H1 (cell line): ENCODE measurements around the gene SLC25A20. TPM values are rescaled to one million over a fixed set of nuclear protein-coding genes. Genes with fewer than 3 reads are reported as not detected.

Source experiments
- CTCF ChIA-PET: fragments of 300-600 bp; sonication (Branson Sonifier 250); formaldehyde crosslinking; loops from one replicate; lab custom pipeline; 2021; ENCODE audit not compliant: partially characterized antibody; lab: Charles Lee
- POLR2A ChIA-PET: fragments of 300-600 bp; sonication (Branson Sonifier 250); formaldehyde crosslinking; loops from one replicate; lab custom pipeline; 2021; ENCODE audit warnings: inconsistent platforms; ENCODE audit not compliant: partially characterized antibody; lab: Charles Lee
- DNase-seq, 2 experiments: peaks; one replicate each; pipeline versions ENCODE4 v3.0.0 to v3.0.0-alpha.2; 2010 to 2022; ENCODE audit warnings: low spot score in 2 of 2, low read depth in 1 of 2, mixed read lengths in 1 of 2
- FAIRE-seq: peaks from 2 replicates; lab custom pipeline; 2011; peaks lifted over from hg19 to GRCh38; lab: Jason Lieb, UNC
- H2AFZ ChIP-seq: 2 replicates; pipeline ENCODE4 v1.8.1; 2012; ENCODE audit warnings: low read length, inconsistent platforms
- H2AK5ac ChIP-seq: 2 replicates; pipeline ENCODE4 v1.6.1; 2013; ENCODE audit warnings: low read depth, low read length
- H2BK120ac ChIP-seq: replicated peaks from 2 replicates; pipeline ENCODE3; 2013; ENCODE audit warnings: low read depth, low read length, inconsistent platforms
- H2BK12ac ChIP-seq: 2 replicates; pipeline ENCODE4 v1.6.1; 2013; ENCODE audit warnings: low read depth, low read length
- H2BK15ac ChIP-seq: 2 replicates; pipeline ENCODE4 v1.6.1; 2013; ENCODE audit warnings: low read length
- H2BK20ac ChIP-seq: 2 replicates; pipeline ENCODE4 v1.6.1; 2013; ENCODE audit warnings: low read length
- H2BK5ac ChIP-seq: 2 replicates; pipeline ENCODE4 v1.6.1; 2013; ENCODE audit warnings: low read depth, low read length
- H3K14ac ChIP-seq: 2 replicates; pipeline ENCODE4 v1.6.1; 2013; ENCODE audit warnings: inconsistent platforms; ENCODE audit not compliant: insufficient read length
- H3K18ac ChIP-seq: 2 replicates; pipeline ENCODE4 v1.6.1; 2013; ENCODE audit warnings: low read length; ENCODE audit errors: extremely low read depth
- H3K23ac ChIP-seq: 2 replicates; pipeline ENCODE4 v1.6.1; 2013; ENCODE audit warnings: inconsistent platforms; ENCODE audit not compliant: insufficient read length
- H3K23me2 ChIP-seq: 2 replicates; pipeline ENCODE4 v1.6.1; 2013; ENCODE audit warnings: low read depth, low read length
- H3K27ac ChIP-seq: 2 replicates; pipeline ENCODE4 v1.6.1; 2011; ENCODE audit warnings: low read depth, low read length, inconsistent platforms
- H3K27me3 ChIP-seq, 4 experiments: replicated peaks in 1 of 4; 1 replicate in 1 of 4; 2 replicates in 3 of 4; pipeline versions ENCODE4 v1.6.1 to v1.8.1; 2011 to 2013; ENCODE audit warnings: low read length in 3 of 4, mild to moderate bottlenecking in 3 of 4, inconsistent platforms in 2 of 4, mixed read lengths in 2 of 4, moderate library complexity in 1 of 4; ENCODE audit not compliant: control insufficient read depth in 3 of 4, insufficient read depth in 3 of 4; ENCODE audit errors: extremely low read depth in 1 of 4
- H3K36me3 ChIP-seq, 4 experiments: 2 replicates each; pipeline versions ENCODE4 v1.6.1 to v1.8.1; 2011 to 2013; ENCODE audit warnings: mild to moderate bottlenecking in 4 of 4, low read length in 3 of 4, moderate library complexity in 2 of 4, control low read depth in 1 of 4, inconsistent platforms in 1 of 4; ENCODE audit not compliant: insufficient read depth in 4 of 4, control insufficient read depth in 2 of 4
- H3K4ac ChIP-seq: replicated peaks from 2 replicates; pipeline ENCODE3; 2013; ENCODE audit warnings: low read length, low read depth, mixed read lengths, inconsistent platforms; ENCODE audit not compliant: insufficient read length
- H3K4me1 ChIP-seq, 4 experiments: replicated peaks in 1 of 4; 1 replicate in 1 of 4; 2 replicates in 3 of 4; pipeline versions ENCODE4 v1.6.1 to v1.8.1; 2011 to 2013; ENCODE audit warnings: low read length in 3 of 4, inconsistent platforms in 2 of 4, mixed read lengths in 1 of 4; ENCODE audit not compliant: insufficient read depth in 4 of 4, control insufficient read depth in 3 of 4
- H3K4me2 ChIP-seq, 2 experiments: 2 replicates each; pipeline versions ENCODE4 v1.6.1 to v1.8.1; 2011 to 2013; ENCODE audit warnings: low read depth in 2 of 2, low read length in 2 of 2, control low read depth in 1 of 2, inconsistent platforms in 1 of 2, mild to moderate bottlenecking in 1 of 2; ENCODE audit not compliant: insufficient read depth in 1 of 2
- H3K4me3 ChIP-seq, 4 experiments: fragments of 200-600, 300-600 bp in 1 of 4; sonication (generic), shearing (Covaris generic), sonication (Bioruptor Twin) in 1 of 4; 2 replicates each; pipeline versions ENCODE4 v1.5.1 to v1.8.1; 2011 to 2016; ENCODE audit warnings: low read length in 4 of 4, low read depth in 3 of 4, control low read depth in 2 of 4, inconsistent platforms in 2 of 4, mild to moderate bottlenecking in 2 of 4, mixed read lengths in 1 of 4, moderate library complexity in 1 of 4; ENCODE audit not compliant: insufficient read depth in 2 of 4; ENCODE audit errors: extremely low read depth in 1 of 4
- H3K56ac ChIP-seq: replicated peaks from 2 replicates; pipeline ENCODE3; 2013; ENCODE audit warnings: low read depth, mild to moderate bottlenecking, mixed read lengths, low read length, inconsistent platforms; ENCODE audit not compliant: insufficient read length
- H3K79me1 ChIP-seq: 2 replicates; pipeline ENCODE4 v1.6.1; 2013; ENCODE audit warnings: low read depth, low read length, control low read depth
- H3K79me2 ChIP-seq, 2 experiments: 2 replicates each; pipeline versions ENCODE4 v1.6.1 to v1.8.1; 2012 to 2013; ENCODE audit warnings: low read length in 2 of 2, mild to moderate bottlenecking in 2 of 2, inconsistent platforms in 1 of 2; ENCODE audit not compliant: insufficient read depth in 2 of 2, control insufficient read depth in 1 of 2
- H3K9ac ChIP-seq, 4 experiments: replicated peaks in 1 of 4; 1 replicate in 1 of 4; 2 replicates in 3 of 4; pipeline versions ENCODE4 v1.6.1 to v1.8.1; 2011 to 2013; ENCODE audit warnings: low read depth in 3 of 4, low read length in 3 of 4, control low read depth in 2 of 4, mild to moderate bottlenecking in 2 of 4, moderate library complexity in 2 of 4, inconsistent platforms in 1 of 4; ENCODE audit errors: extremely low read depth in 1 of 4
- H3K9me3 ChIP-seq, 2 experiments: 2 replicates each; pipeline versions ENCODE4 v1.6.1 to v1.8.1; 2012 to 2013; ENCODE audit warnings: mild to moderate bottlenecking in 2 of 2, moderate library complexity in 2 of 2, control low read depth in 1 of 2, inconsistent platforms in 1 of 2, low read depth in 1 of 2, low read length in 1 of 2, mixed read lengths in 1 of 2; ENCODE audit not compliant: insufficient read depth in 2 of 2
- H4K20me1 ChIP-seq, 2 experiments: replicated peaks in 1 of 2; 2 replicates each; pipeline versions ENCODE3 to v1.8.1; 2011 to 2013; ENCODE audit warnings: inconsistent platforms in 2 of 2, low read length in 2 of 2, mild to moderate bottlenecking in 1 of 2; ENCODE audit not compliant: insufficient read depth in 2 of 2, control insufficient read depth in 1 of 2
- H4K5ac ChIP-seq: 2 replicates; pipeline ENCODE4 v1.6.1; 2013; ENCODE audit warnings: low read length, low read depth, mixed read lengths, inconsistent platforms; ENCODE audit not compliant: insufficient read length
- H4K8ac ChIP-seq: 2 replicates; pipeline ENCODE4 v1.8.0; 2013; ENCODE audit warnings: mild to moderate bottlenecking, moderate library complexity, low read length, inconsistent platforms; ENCODE audit not compliant: insufficient read depth; ENCODE audit errors: extremely low read depth
- H4K91ac ChIP-seq: replicated peaks from 2 replicates; pipeline ENCODE3; 2013; ENCODE audit warnings: low read length, mixed read lengths, inconsistent platforms; ENCODE audit not compliant: insufficient read length
- GABPA ChIP-seq: IDR thresholded peaks from 2 replicates; pipeline ENCODE4 v1.6.1; 2011; ENCODE audit warnings: mild to moderate bottlenecking, low read length, moderate library complexity, borderline replicate concordance; ENCODE audit not compliant: insufficient read depth
- SIN3A ChIP-seq, 2 experiments: IDR thresholded peaks in 1 of 2; conservative IDR thresholded peaks in 1 of 2; 2 replicates each; pipeline ENCODE4 v1.6.1; 2011 to 2012; ENCODE audit warnings: low read length in 2 of 2, improper control_type of control experiment in 1 of 2, low read depth in 1 of 2, mild to moderate bottlenecking in 1 of 2
- WGBS, 2 experiments: shearing (Covaris generic) in 1 of 2; methylation state at CpG; one replicate each; pipeline versions ENCODE4 v1.1.6 to v1.1.7; 2013 to 2015; ENCODE audit warnings: low lambda C conversion rate in 2 of 2, mixed read lengths in 2 of 2, inconsistent platforms in 1 of 2, low coverage in 1 of 2, missing lambda C conversion rate in 1 of 2; ENCODE audit not compliant: insufficient replicate concordance in 2 of 2, insufficient coverage in 1 of 2, insufficient read length in 1 of 2; ENCODE audit errors: extremely low coverage in 1 of 2, missing lambda C conversion rate in 1 of 2; 5-methylcytosine and 5-hydroxymethylcytosine counted together
- polyA plus RNA-seq, 7 experiments: library from polyadenylated mRNA; depleted of rRNA in 3 of 7; stranded (reverse) in 5 of 7; unstranded in 2 of 7; fragments of >200 nt in 5 of 7; fragments of 200-250 nt in 2 of 7; gene quantifications; 1 replicate in 5 of 7; 2 replicates in 1 of 7; 4 replicates in 1 of 7; pipeline versions ENCODE4 v1.2.1 to v1.2.3, GENCODE V29; 2011 to 2013; ENCODE audit warnings: missing spikeins in 2 of 7, mixed read lengths in 2 of 7
- total RNA-seq: library from RNA; stranded (reverse); fragmentation: NEBNext Ultra II Directional; extraction: Animal tissue kit (Norgen Biotek cat#: 25700); gene quantifications from 2 replicates; pipeline ENCODE4 v1.2.1, GENCODE V29; 2021

Gene SLC25A20
- total and polyA plus RNA-seq, 2 of the 8 experiments (the other 6 are each of a cell fraction or from before 2014, with no cell fraction given), result 3.8 to 4.0 TPM

DNA sequence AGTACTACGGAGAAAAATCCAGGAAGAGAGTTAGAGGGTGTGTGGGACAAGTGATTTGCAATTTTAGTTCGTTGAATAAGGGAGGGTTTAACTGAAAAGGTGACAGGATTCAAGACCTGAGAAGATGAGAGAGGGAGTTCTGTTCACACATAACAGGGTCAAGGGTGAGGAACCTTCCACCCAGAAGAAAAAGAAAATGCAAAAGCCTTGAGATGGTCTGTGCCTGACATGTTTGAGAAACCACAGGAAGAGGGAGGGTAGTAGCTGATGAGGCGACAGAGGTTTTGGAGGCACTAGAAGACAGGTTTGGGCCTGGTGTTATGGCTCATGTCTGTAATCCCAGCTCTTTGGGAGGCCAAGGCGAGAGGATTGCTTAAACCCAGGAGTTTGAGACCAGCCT, 591 bp upstream of the SLC25A20 start:
- H3K14ac ChIP-seq, result no peak overlapping the region
- no peak overlapping the region for H3K4ac ChIP-seq
- H3K9ac ChIP-seq, result no peak overlapping the region
- DNase-seq, result no peak
- no peak overlapping the region for H2BK20ac ChIP-seq
- no peaks in the 10 kb centered on the region for H3K36me3 ChIP-seq
- POLR2A ChIA-PET, result interaction anchor here (0.7 to 2.4 kb wide), 5 partner anchors 11 to 118 kb away, joined by 3 to 11 read pairs (median 4); partner anchors contain the start of gene PRKAR2A
- H3K9me3 ChIP-seq, result no peaks in the 10 kb centered on the region
- H3K27me3 ChIP-seq, result no peaks in the 10 kb centered on the region
- peaks cover 0 to 2% of the 10 kb centered on the region in 2 experiments for H4K20me1 ChIP-seq
- no peak overlapping the region for H2AK5ac ChIP-seq
- H3K27ac ChIP-seq, result no peak overlapping the region
- no peak for FAIRE-seq
- peak overlapping the region; percentile 78 for H2AFZ ChIP-seq
- H2BK15ac ChIP-seq, result no peak overlapping the region
- 87% methylated on average over 4 of the region's 4 CpGs; no CpG with 5 or more reads in 1 of the 2 experiments for WGBS, 2 experiments
- no peak overlapping the region for H4K91ac ChIP-seq
- H3K56ac ChIP-seq, result no peak overlapping the region
- H3K23ac ChIP-seq, result no peak overlapping the region
- H3K4me3 ChIP-seq, result peak overlapping the region in 1 of 4 experiments; percentile 79; a peak in 2 of 8 replicates
- no peak overlapping the region for H3K18ac ChIP-seq
- H2BK5ac ChIP-seq, result no peak overlapping the region
- peaks cover 3% of the 10 kb centered on the region; the same call in 1 of the 2 replicates for H3K23me2 ChIP-seq
- no peak overlapping the region for H4K8ac ChIP-seq
- TF ChIP-seq SIN3A (conservative IDR thresholded peaks at IDR 0.05 in 1 of 2, IDR thresholded peaks at IDR 0.05 in 1 of 2; ENCODE audit: low read depth in 1 of 2, low read length in 2 of 2), result no peak
- no peak for TF ChIP-seq GABPA
- no peaks in the 10 kb centered on the region for H3K79me2 ChIP-seq
- no peak overlapping the region for H2BK12ac ChIP-seq
- H2BK120ac ChIP-seq, result no peak overlapping the region
- H3K4me2 ChIP-seq, result peak overlapping the region; percentile 41 to 56; a peak in 3 of 4 replicates
- CTCF ChIA-PET, result interaction anchor here (0.6 to 3.4 kb wide), 7 partner anchors 10 to 1095 kb away, joined by 3 to 11 read pairs (median 4); no protein-coding TSS in a partner anchor
- no peaks in the 10 kb centered on the region for H3K79me1 ChIP-seq
- no peak overlapping the region for H4K5ac ChIP-seq
- H3K4me1 ChIP-seq, result peaks cover 0 to 6% (median 3%) of the 10 kb centered on the region in 4 experiments; a peak in 2 of 7 replicates
